ENCODE data around the gene CD164. TPM values are rescaled to one million over a fixed set of nuclear protein-coding genes. Genes with fewer than 3 reads are reported as not detected.
A peak's percentile ranks its signal among the peaks of the same experiment; 100 is the strongest.

The CD164 gene
- total RNA-seq: 255 to 262 TPM (median 256 TPM) in 3 replicates

- Mint-ChIP-seq H3K27ac (peak within 1 kb of the TSS; percentile 100), H3K9me3 (no peaks in the 10 kb centered on the region), H3K4me1 (peaks cover 33% of the 10 kb centered on the region), H3K27me3 (ENCODE audit: low read depth) (peaks cover 1% of the 10 kb centered on the region), H3K36me3 (peaks cover 10% of the 10 kb centered on the region), H3K4me3 (peak within 1 kb of the TSS; percentile 92)
- no peak for TF ChIP-seq CTCF (IDR thresholded peaks at IDR 0.05; ENCODE audit: unreplicated experiment)
- DNase-seq (ENCODE audit: low spot score in 2 of 2, unreplicated experiment in 2 of 2): peak; percentile 93 to 96
Observed at GRCh38 chr6:109381747-109382575, at the start of gene CD164. Gene CD164, minus strand, starts transcription at chr6:109382467. Its CDS starts 89 bp downstream, at chr6:109382378.

GRCh38 chr6:109429496-109429895 lies 47.2 kb upstream of the CD164 start:
- H3K4me3 Mint-ChIP-seq: no peak overlapping the region
- H3K4me1 Mint-ChIP-seq: peaks cover 5% of the 10 kb centered on the region
- no peaks in the 10 kb centered on the region for H3K36me3 Mint-ChIP-seq
- TF ChIP-seq CTCF (IDR thresholded peaks at IDR 0.05; ENCODE audit: unreplicated experiment): no peak
- no peaks in the 10 kb centered on the region for H3K27me3 Mint-ChIP-seq (ENCODE audit: low read depth)
- no peak for DNase-seq (ENCODE audit: low spot score in 2 of 2, unreplicated experiment in 2 of 2)
- H3K9me3 Mint-ChIP-seq: no peaks in the 10 kb centered on the region
- H3K27ac Mint-ChIP-seq: no peak overlapping the region

- no peaks in the 10 kb centered on the region for H3K27me3 Mint-ChIP-seq (ENCODE audit: low read depth)
- DNase-seq (ENCODE audit: low spot score in 2 of 2, unreplicated experiment in 2 of 2): no peak
- H3K4me1 Mint-ChIP-seq: peaks cover 5% of the 10 kb centered on the region
- no peak overlapping the region for H3K4me3 Mint-ChIP-seq
- no peaks in the 10 kb centered on the region for H3K36me3 Mint-ChIP-seq
- H3K9me3 Mint-ChIP-seq: no peaks in the 10 kb centered on the region
- no peak for TF ChIP-seq CTCF (IDR thresholded peaks at IDR 0.05; ENCODE audit: unreplicated experiment)
- H3K27ac Mint-ChIP-seq: no peak overlapping the region
Observed at GRCh38 chr6:109428889-109429477, 46.7 kb upstream of the CD164 start.

GRCh38 chr6:109424946-109425345 lies 42.7 kb upstream of the CD164 start:
- H3K36me3 Mint-ChIP-seq: no peaks in the 10 kb centered on the region
- peaks cover 5% of the 10 kb centered on the region for H3K4me1 Mint-ChIP-seq
- TF ChIP-seq CTCF (IDR thresholded peaks at IDR 0.05; ENCODE audit: unreplicated experiment): no peak
- H3K27ac Mint-ChIP-seq: no peak overlapping the region
- no peak overlapping the region for H3K4me3 Mint-ChIP-seq
- DNase-seq (ENCODE audit: low spot score in 2 of 2, unreplicated experiment in 2 of 2): no peak
- H3K9me3 Mint-ChIP-seq: no peaks in the 10 kb centered on the region
- H3K27me3 Mint-ChIP-seq (ENCODE audit: low read depth): no peaks in the 10 kb centered on the region

GRCh38 chr6:109421184-109421583 lies 38.9 kb upstream of the CD164 start:
- no peak for DNase-seq (ENCODE audit: low spot score in 2 of 2, unreplicated experiment in 2 of 2)
- no peak overlapping the region for H3K4me3 Mint-ChIP-seq
- H3K36me3 Mint-ChIP-seq: no peaks in the 10 kb centered on the region
- no peaks in the 10 kb centered on the region for H3K27me3 Mint-ChIP-seq (ENCODE audit: low read depth)
- no peak for TF ChIP-seq CTCF (IDR thresholded peaks at IDR 0.05; ENCODE audit: unreplicated experiment)
- no peaks in the 10 kb centered on the region for H3K9me3 Mint-ChIP-seq
- H3K27ac Mint-ChIP-seq: no peak overlapping the region
- H3K4me1 Mint-ChIP-seq: no peaks in the 10 kb centered on the region

All from mesothelial cell of epicardium (in vitro differentiated cells).